ENCODE results near the gene C12orf76. TPM values are rescaled to one million over a fixed set of nuclear protein-coding genes. Genes with fewer than 3 reads are reported as not detected.
A peak's percentile ranks its signal among the peaks of the same experiment; 100 is the strongest.

C12orf76 gene
- total and polyA plus RNA-seq, 2 donors (not counting 1 experiment from before 2014, with no cell fraction given) = 21.5 to 28.5 TPM

GRCh38 chr12:110028323-110028722 lies 20.0 kb downstream of the C12orf76 start:
- Histone ChIP-seq H4K20me1 (ENCODE audit: control insufficient read depth, insufficient read depth, low read length, poor library complexity, severe bottlenecking) (peaks cover 4% of the 10 kb centered on the region), H3K27me3 (replicated peaks in 1 of 4; ENCODE audit: control extremely low read depth in 1 of 4, control insufficient read depth in 3 of 4, insufficient read depth in 4 of 4, low read length in 3 of 4) (no peaks in the 10 kb centered on the region), H3K4me2 (replicated peaks; ENCODE audit: low read depth, low read length, poor library complexity, severe bottlenecking) (no peak overlapping the region), H3K9ac (ENCODE audit: low read length) (no peak overlapping the region), H3K9me3 (ENCODE audit: control extremely low read depth in 1 of 3, control insufficient read depth in 2 of 3, insufficient read depth in 1 of 3, low read length in 2 of 3) (no peaks in the 10 kb centered on the region), H3K4me1 (ENCODE audit: control insufficient read depth in 2 of 2, insufficient read depth in 2 of 2, low read length in 2 of 2) (peaks cover 0 to 5% of the 10 kb centered on the region in 2 donors), H2AFZ (ENCODE audit: insufficient read depth, low read depth, low read length, poor library complexity, severe bottlenecking) (no peak overlapping the region), H3K36me3 (replicated peaks in 1 of 2; ENCODE audit: control extremely low read depth in 1 of 2, control insufficient read depth in 1 of 2, extremely low read depth in 1 of 2, insufficient read depth in 2 of 2, low read length in 1 of 2) (peaks cover 28 to 79% of the 10 kb centered on the region in 2 experiments), H3K79me2 (ENCODE audit: control insufficient read depth, insufficient read depth, low read length) (peaks cover 17% of the 10 kb centered on the region), H3K27ac (ENCODE audit: low read length in 2 of 2) (no peak overlapping the region), H3K4me3 (ENCODE audit: control extremely low read depth in 1 of 5, extremely low read depth in 1 of 5, insufficient read depth in 1 of 5, low read depth in 2 of 5, low read length in 4 of 5) (no peak overlapping the region)
- ChIA-PET CTCF (no interaction called here), POLR2A (interaction anchor here (0.7 kb wide), 1 partner anchor 9 kb away, joined by 3 read pairs; no protein-coding TSS in a partner anchor)
- 100% methylated on average over 3 of the region's 6 CpGs for WGBS (ENCODE audit: insufficient coverage)
- ATAC-seq (ENCODE audit: low read depth) (no peak), DNase-seq (no peak)
- no peaks in the 10 kb centered on the region for H3K9me3 Mint-ChIP-seq (ENCODE audit: insufficient read depth)
- H3K4me3 Mint-ChIP-seq = no peak overlapping the region
- H3K27me3 Mint-ChIP-seq = no peaks in the 10 kb centered on the region
- no peak for TF ChIP-seq EZH2 (IDR thresholded peaks at IDR 0.05; ENCODE audit: borderline replicate concordance, insufficient read depth, low read depth, low read length, poor library complexity, severe bottlenecking)
- TF ChIP-seq CTCF (IDR thresholded peaks at IDR 0.05) = no peak
- H3K27ac Mint-ChIP-seq = no peak overlapping the region
- H3K4me1 Mint-ChIP-seq = peaks cover 8% of the 10 kb centered on the region
- intact Hi-C loops (cut with micrococcal nuclease) = no loop called here

GRCh38 chr12:110024051-110024450 lies 24.3 kb downstream of the C12orf76 start:
- Histone ChIP-seq H3K4me1 (ENCODE audit: control insufficient read depth in 2 of 2, insufficient read depth in 2 of 2, low read length in 2 of 2) (peaks cover 0 to 6% of the 10 kb centered on the region in 2 donors), H3K27me3 (replicated peaks in 1 of 4; ENCODE audit: control extremely low read depth in 1 of 4, control insufficient read depth in 3 of 4, insufficient read depth in 4 of 4, low read length in 3 of 4) (no peaks in the 10 kb centered on the region), H3K9me3 (ENCODE audit: control extremely low read depth in 1 of 3, control insufficient read depth in 2 of 3, insufficient read depth in 1 of 3, low read length in 2 of 3) (no peaks in the 10 kb centered on the region), H3K4me2 (replicated peaks; ENCODE audit: low read depth, low read length, poor library complexity, severe bottlenecking) (no peak overlapping the region), H3K27ac (ENCODE audit: low read length in 2 of 2) (no peak overlapping the region), H4K20me1 (ENCODE audit: control insufficient read depth, insufficient read depth, low read length, poor library complexity, severe bottlenecking) (peaks cover 14% of the 10 kb centered on the region), H2AFZ (ENCODE audit: insufficient read depth, low read depth, low read length, poor library complexity, severe bottlenecking) (no peak overlapping the region), H3K4me3 (ENCODE audit: control extremely low read depth in 1 of 5, extremely low read depth in 1 of 5, insufficient read depth in 1 of 5, low read depth in 2 of 5, low read length in 4 of 5) (no peak overlapping the region), H3K9ac (ENCODE audit: low read length) (no peak overlapping the region), H3K36me3 (replicated peaks in 1 of 2; ENCODE audit: control extremely low read depth in 1 of 2, control insufficient read depth in 1 of 2, extremely low read depth in 1 of 2, insufficient read depth in 2 of 2, low read length in 1 of 2) (peaks cover 36 to 86% of the 10 kb centered on the region in 2 experiments), H3K79me2 (ENCODE audit: control insufficient read depth, insufficient read depth, low read length) (peaks cover 58% of the 10 kb centered on the region)
- intact Hi-C loops (cut with micrococcal nuclease) = no loop called here
- no CpG with 5 or more reads among the region's 2 CpGs for WGBS (ENCODE audit: insufficient coverage)
- ATAC-seq (ENCODE audit: low read depth) = no peak
- H3K27me3 Mint-ChIP-seq = no peaks in the 10 kb centered on the region
- ChIA-PET POLR2A (interaction anchor here (0.6 kb wide), 1 partner anchor 23 kb away, joined by 4 read pairs; no protein-coding TSS in a partner anchor), CTCF (interaction anchor here (1.2 to 1.6 kb wide), 4 partner anchors 8 to 19 kb away, joined by 3 to 6 read pairs (median 4); no protein-coding TSS in a partner anchor)
- H3K9me3 Mint-ChIP-seq (ENCODE audit: insufficient read depth) = no peaks in the 10 kb centered on the region
- peaks cover 12% of the 10 kb centered on the region for H3K4me1 Mint-ChIP-seq
- peak overlapping the region; percentile 32 for H3K27ac Mint-ChIP-seq
- no peak overlapping the region for H3K4me3 Mint-ChIP-seq
- no peak for DNase-seq
- no peak for TF ChIP-seq CTCF (IDR thresholded peaks at IDR 0.05)
- no peak for TF ChIP-seq EZH2 (IDR thresholded peaks at IDR 0.05; ENCODE audit: borderline replicate concordance, insufficient read depth, low read depth, low read length, poor library complexity, severe bottlenecking)

All from B cell (primary cell).